Activated CD8-positive, alpha-beta T cell treated with anti-CD3 and anti-CD28 coated beads, Interleukin-2, amount 10 ng/mL, durations not matched to agents 7 days and 5 days (primary cell): Measurements from ENCODE around the gene MEOX2. TPM values are rescaled to one million over a fixed set of nuclear protein-coding genes. Genes with fewer than 3 reads are reported as not detected.

Source experiments
- ATAC-seq: fragments of 150-1000 bp; cut with Tn5 transposase; one replicate; pipeline ENCODE4 v1.10.0; 2021; ENCODE audit warnings: moderate library complexity
- CTCF ChIA-PET: fragments of 350-600 bp; sonication (Branson Sonifier 250); formaldehyde crosslinking; loops from one replicate; lab custom pipeline; 2021; ENCODE audit warnings: antibody characterized with exemption; lab: Charles Lee
- POLR2A ChIA-PET: fragments of 350-600 bp; sonication (Branson Sonifier 250); formaldehyde crosslinking; loops from one replicate; lab custom pipeline; 2021; ENCODE audit warnings: antibody characterized with exemption; lab: Charles Lee
- DNase-seq: peaks from one replicate; pipeline ENCODE4 v3.0.0-alpha.2; 2020
- H3K27ac Mint-ChIP-seq: one replicate; pipeline ENCODE4 v1.8.0; 2021; ENCODE audit warnings: mild to moderate bottlenecking, mixed read lengths
- H3K27me3 Mint-ChIP-seq: one replicate; pipeline ENCODE4 v1.8.0; 2021; ENCODE audit warnings: low read depth, mixed read lengths
- H3K36me3 Mint-ChIP-seq: one replicate; pipeline ENCODE4 v1.8.0; 2021; ENCODE audit warnings: low read depth, mixed read lengths
- H3K4me1 Mint-ChIP-seq: one replicate; pipeline ENCODE4 v1.8.0; 2021; ENCODE audit warnings: low read depth, mixed read lengths
- H3K4me3 Mint-ChIP-seq: one replicate; pipeline ENCODE4 v1.8.0; 2021; ENCODE audit warnings: mild to moderate bottlenecking, mixed read lengths
- H3K9me3 Mint-ChIP-seq: one replicate; pipeline ENCODE4 v1.8.0; 2022; ENCODE audit warnings: mixed read lengths; ENCODE audit not compliant: insufficient read depth
- total RNA-seq, 2 experiments: library from RNA; stranded (reverse); gene quantifications; one replicate each; pipeline ENCODE4 v1.2.3, GENCODE V29; 2021

The MEOX2 gene
- total RNA-seq, result not detected

DNA sequence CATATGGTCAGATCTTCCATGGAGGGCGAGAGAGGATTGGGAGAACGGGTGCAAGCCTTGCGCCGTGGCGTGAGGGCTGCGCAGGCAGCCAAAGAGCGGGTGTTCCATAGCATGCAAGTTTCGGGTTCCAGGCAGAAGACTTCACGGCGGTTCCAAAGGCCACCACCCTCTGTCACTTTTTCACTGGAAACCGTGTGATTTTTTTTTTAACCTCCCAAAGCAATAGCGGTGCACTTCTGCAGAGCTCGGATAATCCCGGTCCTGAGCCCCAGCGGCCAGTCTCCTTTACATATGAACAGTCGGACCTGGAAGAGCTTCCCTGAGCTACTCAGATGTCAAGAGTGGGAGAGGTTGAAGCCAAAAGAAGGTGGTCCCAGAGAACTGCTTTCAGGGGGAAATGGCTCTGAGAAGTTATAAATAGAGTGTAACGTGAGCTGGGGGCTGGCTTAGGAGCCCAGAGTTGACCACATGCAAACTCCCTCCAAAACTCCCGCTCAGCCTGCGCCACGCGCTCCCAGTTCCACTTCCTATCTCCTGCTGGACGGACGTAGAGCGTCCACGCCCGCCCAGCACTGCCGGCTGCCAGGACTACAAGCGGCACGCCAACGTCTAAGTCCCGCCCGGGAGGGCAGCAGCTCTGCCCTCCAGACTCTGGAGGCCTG, at the start of gene MEOX2:
TSS of gene MEOX2 (minus strand) at position 389 of the 662 bp plus-strand sequence. CDS start at position 108, 281 bp downstream.
- peaks cover 3% of the 10 kb centered on the region for H3K36me3 Mint-ChIP-seq
- peaks cover 33% of the 10 kb centered on the region for H3K27me3 Mint-ChIP-seq
- ATAC-seq, result no peak
- ChIA-PET CTCF (no interaction called here), POLR2A (no interaction called here)
- DNase-seq, result no peak
- H3K27ac Mint-ChIP-seq, result peak within 1 kb of the TSS; percentile 18
- H3K9me3 Mint-ChIP-seq, result no peaks in the 10 kb centered on the region
- H3K4me1 Mint-ChIP-seq, result no peaks in the 10 kb centered on the region
- no peak within 1 kb of the TSS for H3K4me3 Mint-ChIP-seq

DNA sequence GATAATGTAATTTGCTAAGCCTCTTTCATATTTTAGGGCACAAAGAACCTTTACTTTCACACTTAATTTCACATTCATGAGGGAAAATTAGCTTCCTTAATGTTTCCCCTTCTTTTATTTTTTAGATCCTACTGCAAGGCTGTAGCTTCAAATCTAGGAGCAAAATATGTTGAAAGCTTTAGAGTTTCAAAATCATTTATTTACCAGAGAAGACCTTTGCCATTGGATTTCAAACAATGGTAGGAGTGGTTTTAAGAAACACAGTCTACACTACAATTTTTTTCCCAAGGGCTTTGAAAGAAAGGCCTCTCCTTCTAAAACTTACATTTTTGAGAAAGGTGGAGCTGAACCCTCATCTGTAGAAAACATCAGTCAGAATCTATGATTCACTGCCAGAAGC, 43.3 kb upstream of the MEOX2 start:
- Mint-ChIP-seq H3K36me3 (no peaks in the 10 kb centered on the region), H3K27ac (no peak overlapping the region), H3K27me3 (no peaks in the 10 kb centered on the region), H3K4me3 (no peak overlapping the region), H3K9me3 (no peaks in the 10 kb centered on the region), H3K4me1 (no peaks in the 10 kb centered on the region)
- CTCF ChIA-PET, result no interaction called here
- POLR2A ChIA-PET, result no interaction called here
- DNase-seq (no peak), ATAC-seq (no peak)

DNA sequence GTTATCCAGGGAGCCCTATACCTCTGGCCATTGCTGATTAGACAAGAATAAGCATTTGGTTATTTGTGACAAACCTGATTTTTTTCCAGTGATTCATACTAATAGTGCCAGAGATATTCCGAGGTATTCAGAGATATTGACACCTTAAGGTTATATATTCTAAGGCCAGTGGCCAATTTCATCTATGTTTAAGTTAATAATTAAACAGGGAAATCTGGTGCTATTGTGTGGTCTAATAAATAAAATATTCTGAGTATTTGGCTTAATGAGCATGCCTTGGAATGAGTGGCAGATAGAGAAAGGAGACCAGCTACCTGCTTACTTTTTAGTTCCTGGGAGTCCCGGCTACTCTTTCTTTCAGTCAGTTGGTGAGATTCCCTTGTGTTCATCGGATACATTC, 38.6 kb upstream of the MEOX2 start:
- H3K36me3 Mint-ChIP-seq, result no peaks in the 10 kb centered on the region
- no peak overlapping the region for H3K4me3 Mint-ChIP-seq
- CTCF ChIA-PET, result no interaction called here
- H3K9me3 Mint-ChIP-seq, result no peaks in the 10 kb centered on the region
- no peaks in the 10 kb centered on the region for H3K4me1 Mint-ChIP-seq
- H3K27me3 Mint-ChIP-seq, result no peaks in the 10 kb centered on the region
- POLR2A ChIA-PET, result no interaction called here
- DNase-seq, result no peak
- ATAC-seq, result no peak
- H3K27ac Mint-ChIP-seq, result no peak overlapping the region

DNA sequence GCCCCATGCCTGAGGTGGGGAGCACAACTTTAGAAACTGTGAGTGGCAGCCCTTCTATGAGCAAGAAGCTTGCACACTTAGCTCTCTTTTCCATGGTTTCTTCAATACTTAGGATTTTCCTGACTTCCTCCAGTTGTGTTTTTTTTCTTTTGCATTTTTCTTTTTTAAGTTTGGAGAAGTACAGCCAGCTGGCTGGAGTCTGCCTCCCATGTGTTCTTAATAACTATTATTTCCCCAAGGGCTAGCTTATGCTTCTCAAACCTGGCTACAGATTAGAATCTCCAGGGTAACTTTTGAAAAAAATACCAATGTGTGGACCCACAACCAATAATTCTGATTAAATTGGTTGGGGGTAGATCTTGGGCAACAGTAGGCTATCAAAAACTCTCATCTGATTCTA, 37.4 kb upstream of the MEOX2 start:
- no peaks in the 10 kb centered on the region for H3K36me3 Mint-ChIP-seq
- CTCF ChIA-PET, result no interaction called here
- POLR2A ChIA-PET, result no interaction called here

DNA sequence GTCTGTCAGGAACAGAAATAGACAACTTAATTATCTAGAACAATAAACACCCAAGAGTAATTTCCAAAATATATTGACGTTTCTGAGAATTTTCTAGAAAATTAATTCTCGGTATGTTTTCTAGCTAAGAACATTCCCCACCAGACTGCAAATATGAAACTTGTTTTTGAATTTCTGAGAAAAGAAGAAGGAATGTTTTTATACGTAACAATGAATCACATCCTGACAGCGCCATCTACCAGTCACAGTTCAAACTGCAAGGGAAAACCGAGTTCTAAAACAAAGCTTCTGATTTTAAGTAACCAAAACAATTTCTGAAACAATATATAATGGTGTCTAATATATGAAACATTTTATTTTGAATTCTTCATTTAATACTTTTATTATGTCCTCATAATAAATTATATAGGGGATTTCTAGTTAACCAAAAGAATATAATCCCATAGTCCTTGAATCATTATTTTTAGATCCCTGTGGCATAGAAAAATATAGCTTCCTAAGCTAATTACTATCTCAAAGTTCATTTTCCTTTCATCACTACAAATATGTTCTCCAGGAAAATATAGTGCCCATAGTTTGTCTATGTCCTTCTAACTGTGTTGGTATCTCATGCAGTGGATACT, 34.5 kb upstream of the MEOX2 start:
- ChIA-PET POLR2A (no interaction called here), CTCF (interaction anchor here (0.9 to 1.7 kb wide), 5 partner anchors 9 to 394 kb away, joined by 3 read pairs; no protein-coding TSS in a partner anchor)
- ATAC-seq (no peak), DNase-seq (peak; percentile 21)
- Mint-ChIP-seq H3K36me3 (no peaks in the 10 kb centered on the region), H3K4me3 (no peak overlapping the region), H3K27me3 (no peaks in the 10 kb centered on the region), H3K9me3 (no peaks in the 10 kb centered on the region), H3K4me1 (no peaks in the 10 kb centered on the region), H3K27ac (no peak overlapping the region)

More for the DNA sequence above, 37.4 kb upstream of the MEOX2 start:
- ATAC-seq, result no peak
- no peak overlapping the region for H3K4me3 Mint-ChIP-seq
- no peaks in the 10 kb centered on the region for H3K4me1 Mint-ChIP-seq
- no peaks in the 10 kb centered on the region for H3K27me3 Mint-ChIP-seq
- no peak for DNase-seq
- no peak overlapping the region for H3K27ac Mint-ChIP-seq
- H3K9me3 Mint-ChIP-seq, result no peaks in the 10 kb centered on the region

DNA sequence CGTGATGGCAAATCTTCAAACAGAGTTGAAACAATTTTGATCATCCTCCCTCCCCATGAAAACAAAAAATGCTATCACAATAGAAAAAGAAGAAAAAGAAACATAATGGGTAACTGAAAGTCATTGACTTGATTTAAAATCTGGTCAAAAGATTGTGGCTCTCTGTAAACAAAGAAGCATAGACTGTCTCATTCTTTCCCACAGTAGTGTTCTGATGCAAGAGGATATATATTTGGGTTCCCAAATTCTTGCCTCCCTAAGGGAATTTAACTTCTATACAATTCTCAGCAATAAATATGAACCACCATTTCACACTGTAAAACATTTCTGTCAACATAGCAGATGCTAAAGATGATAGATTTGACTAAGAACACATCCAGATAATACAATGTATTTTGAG, 32.8 kb upstream of the MEOX2 start:
- no peak overlapping the region for H3K4me3 Mint-ChIP-seq
- DNase-seq (no peak), ATAC-seq (no peak)
- no peak overlapping the region for H3K27ac Mint-ChIP-seq
- no peaks in the 10 kb centered on the region for H3K9me3 Mint-ChIP-seq
- CTCF ChIA-PET, result no interaction called here
- H3K27me3 Mint-ChIP-seq, result no peaks in the 10 kb centered on the region
- POLR2A ChIA-PET, result no interaction called here
- H3K4me1 Mint-ChIP-seq, result no peaks in the 10 kb centered on the region
- no peaks in the 10 kb centered on the region for H3K36me3 Mint-ChIP-seq

DNA sequence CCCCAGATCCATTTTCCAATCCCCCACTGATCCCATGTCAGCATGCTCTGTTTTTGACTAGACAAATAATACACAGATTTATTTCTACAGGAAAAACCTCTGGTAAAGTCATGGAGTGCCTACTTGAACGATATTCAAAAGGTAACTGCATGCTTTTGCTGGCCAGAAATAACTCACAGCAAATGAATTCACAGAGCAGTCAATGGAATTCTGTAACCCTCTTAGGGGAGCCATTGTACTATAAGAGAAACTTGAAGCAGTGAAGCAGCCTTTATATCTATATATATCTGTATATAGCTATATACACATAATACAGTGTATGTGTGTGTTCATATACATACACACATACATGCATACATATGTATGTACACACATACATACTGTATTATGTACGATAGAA, 29.0 kb upstream of the MEOX2 start:
- DNase-seq (no peak), ATAC-seq (no peak)
- ChIA-PET POLR2A (no interaction called here), CTCF (no interaction called here)
- Mint-ChIP-seq H3K27ac (no peak overlapping the region), H3K4me1 (no peaks in the 10 kb centered on the region), H3K27me3 (no peaks in the 10 kb centered on the region), H3K9me3 (peaks cover 9% of the 10 kb centered on the region), H3K36me3 (no peaks in the 10 kb centered on the region), H3K4me3 (no peak overlapping the region)

DNA sequence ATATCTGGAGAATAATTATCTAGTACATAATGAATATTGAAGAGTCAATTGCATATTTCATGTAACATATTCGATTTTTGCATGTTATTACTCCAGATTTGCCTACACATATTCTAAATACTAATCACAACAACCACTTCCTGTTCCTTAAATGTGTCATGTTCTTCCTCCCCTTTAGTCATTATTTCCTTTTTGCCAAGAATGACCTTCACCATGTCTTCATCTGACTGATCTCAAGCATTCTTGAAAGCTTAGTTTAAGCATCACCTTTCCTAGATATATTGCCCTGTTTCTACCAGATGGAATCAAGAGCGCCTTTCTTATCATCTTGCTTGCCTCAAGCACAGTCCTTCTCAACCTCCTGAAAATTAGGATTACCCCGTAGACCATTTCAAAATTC, 23.5 kb upstream of the MEOX2 start:
- Mint-ChIP-seq H3K27ac (no peak overlapping the region), H3K36me3 (no peaks in the 10 kb centered on the region), H3K4me1 (peaks cover 4% of the 10 kb centered on the region), H3K9me3 (peaks cover 12% of the 10 kb centered on the region), H3K27me3 (no peaks in the 10 kb centered on the region), H3K4me3 (no peak overlapping the region)
- ATAC-seq (no peak), DNase-seq (no peak)
- CTCF ChIA-PET, result no interaction called here
- POLR2A ChIA-PET, result no interaction called here

DNA sequence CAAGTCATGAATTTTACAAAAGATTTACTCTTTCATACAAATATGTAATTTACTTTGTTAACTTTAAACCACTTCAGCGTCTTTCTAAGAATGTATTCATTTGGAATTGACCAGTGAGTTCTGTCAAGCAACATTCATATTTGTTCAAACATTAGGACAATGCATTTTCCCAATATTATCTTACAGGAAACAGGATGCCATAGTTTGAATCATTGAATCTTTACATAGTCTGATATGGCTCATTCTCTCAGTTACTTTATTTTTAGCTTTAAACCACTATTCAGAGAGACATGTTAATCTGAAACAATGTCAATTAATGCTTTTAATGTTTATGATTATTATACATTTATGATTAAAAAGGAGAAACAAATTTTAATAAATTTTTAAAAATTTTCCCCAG, 21.1 kb upstream of the MEOX2 start:
- Mint-ChIP-seq H3K27ac (no peak overlapping the region), H3K4me3 (no peak overlapping the region), H3K27me3 (no peaks in the 10 kb centered on the region), H3K36me3 (no peaks in the 10 kb centered on the region), H3K4me1 (peaks cover 4% of the 10 kb centered on the region), H3K9me3 (peaks cover 6% of the 10 kb centered on the region)
- CTCF ChIA-PET, result no interaction called here
- ATAC-seq (no peak), DNase-seq (no peak)
- POLR2A ChIA-PET, result no interaction called here

DNA sequence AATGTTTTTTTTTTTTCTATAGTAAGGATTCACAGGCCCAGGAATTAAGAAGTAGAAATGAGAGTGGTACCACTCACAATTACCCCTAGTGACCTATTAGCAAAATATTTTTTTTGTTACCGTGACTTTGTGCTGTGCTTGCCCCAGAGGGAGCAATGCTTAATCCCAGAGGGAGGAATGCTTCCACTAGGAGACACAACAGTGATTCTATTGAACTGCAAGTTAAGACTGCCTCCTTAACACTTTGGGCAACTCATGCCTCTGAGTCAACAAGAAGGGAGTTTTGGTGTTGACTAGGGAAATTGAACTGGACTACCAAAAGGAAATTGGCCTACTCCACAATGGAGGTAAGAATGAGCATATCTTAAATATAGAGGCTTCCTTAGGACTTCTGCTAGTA, 17.2 kb upstream of the MEOX2 start:
- Mint-ChIP-seq H3K4me3 (no peak overlapping the region), H3K4me1 (no peaks in the 10 kb centered on the region), H3K27me3 (no peaks in the 10 kb centered on the region), H3K9me3 (peaks cover 3% of the 10 kb centered on the region), H3K36me3 (no peaks in the 10 kb centered on the region), H3K27ac (no peak overlapping the region)
- ATAC-seq (no peak), DNase-seq (no peak)
- ChIA-PET POLR2A (no interaction called here), CTCF (no interaction called here)

DNA sequence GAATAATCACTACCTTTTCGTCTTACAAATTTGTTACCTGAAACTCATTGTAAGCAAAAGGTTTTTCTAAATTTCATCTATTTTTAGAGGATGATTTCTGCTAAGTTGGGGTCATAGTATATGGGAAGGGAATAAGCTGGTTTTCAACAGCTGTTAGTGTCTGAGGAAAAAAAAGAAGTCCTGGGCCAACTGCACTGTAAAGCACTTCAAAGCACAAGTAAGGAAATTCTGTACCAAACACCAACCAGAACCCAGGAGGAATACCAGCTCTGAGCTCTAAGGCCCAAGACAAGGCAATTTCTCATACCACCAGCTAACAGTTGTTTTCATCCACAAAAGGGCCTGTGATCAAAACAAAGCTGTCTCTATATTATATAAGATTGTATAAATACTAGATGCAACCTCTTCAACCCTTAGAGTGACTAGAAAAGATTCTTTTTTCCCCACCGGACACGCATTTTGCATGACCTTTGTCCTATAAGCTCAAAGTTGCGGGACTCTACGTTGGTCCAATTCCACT, 6.1 kb upstream of the MEOX2 start:
- CTCF ChIA-PET, result no interaction called here
- POLR2A ChIA-PET, result no interaction called here
- no peak for ATAC-seq
- no peak for DNase-seq
- no peaks in the 10 kb centered on the region for H3K36me3 Mint-ChIP-seq
- H3K9me3 Mint-ChIP-seq, result no peaks in the 10 kb centered on the region
- H3K27ac Mint-ChIP-seq, result no peak overlapping the region
- no peaks in the 10 kb centered on the region for H3K4me1 Mint-ChIP-seq
- H3K4me3 Mint-ChIP-seq, result no peak overlapping the region
- H3K27me3 Mint-ChIP-seq, result peaks cover 7% of the 10 kb centered on the region

DNA sequence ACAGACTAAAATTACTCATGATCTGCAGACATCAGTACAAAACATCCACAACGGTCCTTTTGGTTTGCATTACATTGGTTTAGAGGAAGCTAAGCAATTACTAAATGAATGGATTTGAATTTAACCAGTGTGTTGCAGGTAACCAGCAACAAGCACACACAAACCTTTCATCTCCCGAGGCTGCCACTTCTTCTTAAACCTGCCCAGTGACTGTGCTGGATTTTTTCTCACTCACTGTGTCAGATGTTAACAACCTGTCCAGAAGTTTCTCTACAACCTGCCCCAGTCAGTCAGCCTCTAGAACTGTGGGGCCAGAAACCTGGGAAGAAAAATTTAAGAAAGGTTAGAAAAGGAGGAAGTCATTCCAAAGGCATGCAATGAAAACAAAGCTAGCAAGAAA, 2.4 kb upstream of the MEOX2 start:
- Mint-ChIP-seq H3K9me3 (no peaks in the 10 kb centered on the region), H3K4me1 (no peaks in the 10 kb centered on the region), H3K4me3 (no peak overlapping the region), H3K27me3 (peaks cover 33% of the 10 kb centered on the region), H3K36me3 (peaks cover 3% of the 10 kb centered on the region), H3K27ac (no peak overlapping the region)
- POLR2A ChIA-PET, result no interaction called here
- ATAC-seq (no peak), DNase-seq (no peak)
- CTCF ChIA-PET, result no interaction called here
